ENCODE measurements around the gene B4GALNT1. TPM values are rescaled to one million over a fixed set of nuclear protein-coding genes. Genes with fewer than 3 reads are reported as not detected.

Gene B4GALNT1
- total and polyA plus RNA-seq, 9 of the 15 experiments (the other 6 are each of a cell fraction or from before 2014, with no cell fraction given): 1.0 to 32.2 (median 9.8) TPM

- Histone ChIP-seq H3K4me3 (no peak overlapping the region), H3K27ac (ENCODE audit: extremely low read depth, low read depth, low read length) (no peak overlapping the region), H3K4me2 (ENCODE audit: insufficient read depth, low read length) (no peak overlapping the region), H3K36me3 (ENCODE audit: control insufficient read depth, insufficient read depth, low read length) (peaks cover 61% of the 10 kb centered on the region; the same call in 2 of the 3 replicates), H3K4me1 (replicated peaks in 1 of 2; ENCODE audit: control insufficient read depth in 2 of 2, insufficient read depth in 2 of 2, low read length in 2 of 2) (peaks cover under 1 to 3% of the 10 kb centered on the region in 2 experiments; a peak in 3 of 5 replicates), H3K27me3 (ENCODE audit: control insufficient read depth in 2 of 2, insufficient read depth in 2 of 2, low read length in 2 of 2) (no peaks in the 10 kb centered on the region), H3K9me3 (replicated peaks; ENCODE audit: control insufficient read depth, insufficient read depth, low read depth, low read length) (no peaks in the 10 kb centered on the region), H3K79me2 (ENCODE audit: control insufficient read depth, insufficient read depth, low read length) (no peaks in the 10 kb centered on the region), H3K9ac (ENCODE audit: insufficient read depth in 1 of 2, low read depth in 2 of 2, low read length in 2 of 2) (no peak overlapping the region), H4K20me1 (replicated peaks; ENCODE audit: control insufficient read depth, insufficient read depth, low read length) (peaks cover 3% of the 10 kb centered on the region; the same call in 1 of the 2 replicates), H3K9me1 (ENCODE audit: control insufficient read depth, insufficient read depth, low read length) (no peaks in the 10 kb centered on the region), H2AFZ (ENCODE audit: low read depth, low read length) (no peak overlapping the region)
- ChIA-PET POLR2A (interaction anchor here (1.2 to 1.4 kb wide), 4 partner anchors 9 to 69 kb away, joined by 3 to 9 read pairs (median 5); no protein-coding TSS in a partner anchor), CTCF (ENCODE audit: low intra/inter-chr PET ratio) (interaction anchor here (1.0 to 4.6 kb wide), 8 partner anchors 37 to 322 kb away, joined by 3 to 36 read pairs (median 9); partner anchors contain the start of gene B4GALNT1)
- no peak for FAIRE-seq
- in situ Hi-C loops (cut with MboI): no loop called here
- no peak for ATAC-seq
- WGBS (ENCODE audit: insufficient coverage, low coverage, missing lambda C conversion rate): 100% methylated on average over 2 of the region's 2 CpGs
- intact Hi-C loops (cut with micrococcal nuclease): no loop called here
- no peak for DNase-seq (ENCODE audit: extremely low read depth in 1 of 4, low spot score in 3 of 4)
- BruUV-seq (replicated peaks): no TSS peak
- TF ChIP-seq ARID2 (IDR thresholded peaks at IDR 0.05): no peak
- no peak for TF ChIP-seq ZNF408 (CRISPR knock-in tag; IDR thresholded peaks at IDR 0.05; ENCODE audit: low read depth)
- no peak for TF ChIP-seq FOXJ3 (CRISPR knock-in tag; IDR thresholded peaks at IDR 0.05)
- TF ChIP-seq JUND (IDR thresholded peaks at IDR 0.05; ENCODE audit: borderline replicate concordance, low read depth, low read length): no peak
- no peak for TF ChIP-seq JUND (tag; IDR thresholded peaks at IDR 0.05; ENCODE audit: borderline replicate concordance, low read depth, low read length)
- no peak for TF ChIP-seq CTCFL (IDR thresholded peaks at IDR 0.05; ENCODE audit: borderline replicate concordance, insufficient read depth, low read depth, low read length, poor library complexity, severe bottlenecking)
- no peak for TF ChIP-seq MAZ (CRISPR knock-in tag; conservative IDR thresholded peaks at IDR 0.05 in 1 of 2, IDR thresholded peaks at IDR 0.05 in 1 of 2)
- no peak for TF ChIP-seq ZFP91 (CRISPR knock-in tag; IDR thresholded peaks at IDR 0.05)
- no peak for TF ChIP-seq RAD51 (IDR thresholded peaks at IDR 0.05; ENCODE audit: borderline replicate concordance, low read depth)
- no peak for TF ChIP-seq JUN (IDR thresholded peaks at IDR 0.05; ENCODE audit: borderline replicate concordance, low read depth, low read length)
- TF ChIP-seq JUN (CRISPR knock-in tag; IDR thresholded peaks at IDR 0.05; ENCODE audit: borderline replicate concordance): no peak
- TF ChIP-seq MTF1 (CRISPR knock-in tag; IDR thresholded peaks at IDR 0.05; ENCODE audit: borderline replicate concordance): no peak
- no peak for TF ChIP-seq MXI1 (IDR thresholded peaks at IDR 0.05; ENCODE audit: low read depth, low read length)
- TF ChIP-seq ETV6 (IDR thresholded peaks at IDR 0.05; ENCODE audit: borderline replicate concordance in 1 of 2, low read depth in 2 of 2, low read length in 1 of 2): no peak
- no peak for TF ChIP-seq ETV6 (CRISPR knock-in tag; IDR thresholded peaks at IDR 0.05; ENCODE audit: borderline replicate concordance)
- no peak for TF ChIP-seq TOE1 (IDR thresholded peaks at IDR 0.05; ENCODE audit: borderline replicate concordance)
- no peak for TF ChIP-seq TOE1 (CRISPR knock-in tag; IDR thresholded peaks at IDR 0.05; ENCODE audit: borderline replicate concordance, low read depth)
- TF ChIP-seq MYNN (IDR thresholded peaks at IDR 0.05): no peak
- TF ChIP-seq MYNN (CRISPR knock-in tag; IDR thresholded peaks at IDR 0.05): no peak
- TF ChIP-seq ZNF133 (CRISPR knock-in tag; IDR thresholded peaks at IDR 0.05): no peak
- TF ChIP-seq MAFG (tag; conservative IDR thresholded peaks at IDR 0.05): no peak
- TF ChIP-seq ZNF24 (IDR thresholded peaks at IDR 0.05): no peak
Observed at GRCh38 chr12:57584050-57584449, 49.0 kb downstream of the B4GALNT1 start.
